NB4 (cell line): ENCODE results near the gene LAMA3.

Experiments
- DNase-seq: peaks from one replicate; pipeline ENCODE4 v3.0.0; 2010; ENCODE audit warnings: low read depth
- H3K4me3 ChIP-seq: one replicate; pipeline ENCODE4 v1.5.1; 2011; ENCODE audit warnings: mild to moderate bottlenecking, low read depth, low read length, moderate library complexity
- MYC ChIP-seq: IDR thresholded peaks from 2 replicates; pipeline ENCODE4 v1.6.1; 2011; ENCODE audit warnings: low read depth, low read length
- POLR2A ChIP-seq: IDR thresholded peaks from 2 replicates; pipeline ENCODE4 v1.6.1; 2011; ENCODE audit warnings: mild to moderate bottlenecking; ENCODE audit not compliant: insufficient read length; ENCODE audit errors: extremely low read depth
- TF ChIP-seq, protein P1 (sequence below): IDR thresholded peaks from one replicate; pipeline ENCODE4 v1.5.1; 2012; ENCODE audit warnings: low read depth, low read length
- TF ChIP-seq, protein P2 (sequence below): IDR thresholded peaks from 2 replicates; pipeline ENCODE4 v1.6.1; 2011; ENCODE audit warnings: low read depth, low read length

The LAMA3 gene

GRCh38 chr18:23876921-23877320 is 187.7 kb downstream of the LAMA3 start:
- TF ChIP-seq POLR2A (no peak), MYC (no peak)
- TF ChIP-seq, protein P1, sequence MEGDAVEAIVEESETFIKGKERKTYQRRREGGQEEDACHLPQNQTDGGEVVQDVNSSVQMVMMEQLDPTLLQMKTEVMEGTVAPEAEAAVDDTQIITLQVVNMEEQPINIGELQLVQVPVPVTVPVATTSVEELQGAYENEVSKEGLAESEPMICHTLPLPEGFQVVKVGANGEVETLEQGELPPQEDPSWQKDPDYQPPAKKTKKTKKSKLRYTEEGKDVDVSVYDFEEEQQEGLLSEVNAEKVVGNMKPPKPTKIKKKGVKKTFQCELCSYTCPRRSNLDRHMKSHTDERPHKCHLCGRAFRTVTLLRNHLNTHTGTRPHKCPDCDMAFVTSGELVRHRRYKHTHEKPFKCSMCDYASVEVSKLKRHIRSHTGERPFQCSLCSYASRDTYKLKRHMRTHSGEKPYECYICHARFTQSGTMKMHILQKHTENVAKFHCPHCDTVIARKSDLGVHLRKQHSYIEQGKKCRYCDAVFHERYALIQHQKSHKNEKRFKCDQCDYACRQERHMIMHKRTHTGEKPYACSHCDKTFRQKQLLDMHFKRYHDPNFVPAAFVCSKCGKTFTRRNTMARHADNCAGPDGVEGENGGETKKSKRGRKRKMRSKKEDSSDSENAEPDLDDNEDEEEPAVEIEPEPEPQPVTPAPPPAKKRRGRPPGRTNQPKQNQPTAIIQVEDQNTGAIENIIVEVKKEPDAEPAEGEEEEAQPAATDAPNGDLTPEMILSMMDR, result no peak
- TF ChIP-seq, protein P2, sequence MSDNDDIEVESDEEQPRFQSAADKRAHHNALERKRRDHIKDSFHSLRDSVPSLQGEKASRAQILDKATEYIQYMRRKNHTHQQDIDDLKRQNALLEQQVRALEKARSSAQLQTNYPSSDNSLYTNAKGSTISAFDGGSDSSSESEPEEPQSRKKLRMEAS, result no peak
- H3K4me3 ChIP-seq, result no peak overlapping the region
- no peak for DNase-seq

DNA sequence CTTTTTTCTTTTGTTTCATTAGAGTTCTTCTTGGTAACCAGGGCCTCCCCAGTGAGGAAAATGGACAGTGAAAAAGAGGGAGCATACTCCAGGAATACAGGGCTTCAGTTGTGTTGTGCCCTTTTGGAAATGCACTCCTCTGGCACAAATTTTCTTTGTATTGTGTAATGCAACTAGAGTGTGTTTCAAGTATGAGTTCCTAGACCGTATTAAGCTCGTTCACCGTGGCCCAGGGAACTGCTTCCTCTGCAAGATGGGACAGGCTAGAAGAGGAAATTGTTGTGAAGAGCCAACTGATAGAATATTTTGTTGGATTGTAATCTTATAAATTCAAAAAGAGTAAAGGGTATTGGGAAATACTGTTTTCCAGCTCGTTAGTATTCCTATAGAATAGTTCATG is 188.1 kb downstream of the LAMA3 start:
- H3K4me3 ChIP-seq, result no peak overlapping the region
- TF ChIP-seq, protein P2, result no peak
- no peak for TF ChIP-seq POLR2A
- no peak for TF ChIP-seq MYC
- TF ChIP-seq, protein P1, result no peak
- DNase-seq, result no peak

DNA sequence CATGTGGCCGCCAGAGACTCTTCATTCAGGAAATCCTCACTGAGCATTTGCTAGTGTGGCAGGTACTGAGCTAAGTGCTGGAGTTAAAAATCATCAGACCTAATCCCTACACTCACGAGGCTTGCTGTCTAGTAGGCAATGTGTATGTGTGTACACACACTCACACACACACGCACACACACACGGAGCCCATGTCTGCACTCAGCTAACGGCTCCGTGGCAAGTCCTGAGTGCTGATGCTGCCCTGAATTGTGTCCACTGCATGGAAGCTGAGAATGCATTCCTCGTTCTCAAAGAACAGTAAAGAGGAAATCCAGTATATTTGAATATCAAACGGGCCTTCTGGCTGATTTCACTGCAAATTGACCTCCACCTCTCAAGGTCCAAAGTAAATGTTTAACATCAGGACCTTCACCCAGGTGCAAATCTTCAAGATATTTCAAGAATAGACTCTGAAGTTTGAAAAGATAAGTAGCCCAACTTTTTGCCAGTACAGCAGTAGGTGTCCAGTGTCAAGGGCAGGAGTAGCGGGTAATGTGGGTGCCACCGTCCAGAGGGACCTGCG is 189.2 kb downstream of the LAMA3 start:
- H3K4me3 ChIP-seq, result no peak overlapping the region
- DNase-seq, result no peak
- TF ChIP-seq MYC, result no peak
- TF ChIP-seq, protein P1, result no peak
- no peak for TF ChIP-seq POLR2A
- TF ChIP-seq, protein P2, result no peak

GRCh38 chr18:23879126-23879525 is 189.9 kb downstream of the LAMA3 start:
- TF ChIP-seq POLR2A (no peak), MYC (no peak)
- TF ChIP-seq, protein P2, result no peak
- TF ChIP-seq, protein P1, result no peak
- no peak overlapping the region for H3K4me3 ChIP-seq
- no peak for DNase-seq

DNA sequence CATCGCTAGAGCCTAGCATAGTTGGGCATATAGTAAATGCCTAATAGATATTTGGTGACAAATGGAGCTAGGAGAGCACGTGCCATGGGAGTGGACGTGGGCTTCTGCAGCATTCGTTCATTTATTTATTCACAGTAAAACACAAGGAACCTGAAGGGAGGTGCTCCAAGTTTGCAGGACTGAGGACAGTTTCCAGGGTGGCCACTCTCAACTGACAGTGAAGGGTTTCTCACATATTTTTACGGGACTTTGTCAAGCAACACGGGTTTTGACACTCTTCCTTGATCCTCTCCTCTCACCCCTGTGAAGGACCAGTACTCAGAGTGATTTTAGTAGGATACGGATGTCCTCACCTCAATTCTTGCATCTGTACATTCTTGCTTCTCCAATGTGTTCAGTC is 190.3 kb downstream of the LAMA3 start:
- TF ChIP-seq, protein P2, result no peak
- TF ChIP-seq, protein P1, result no peak
- TF ChIP-seq POLR2A, result no peak
- H3K4me3 ChIP-seq, result no peak overlapping the region
- DNase-seq, result no peak
